Measurements from ENCODE around the gene HEATR5B.
"Not testable (repeated sequence)": the region's sequence is repeated elsewhere in the genome, so short reads cannot be mapped to it uniquely, and the experiment has no call there.

Gene HEATR5B

DNA sequence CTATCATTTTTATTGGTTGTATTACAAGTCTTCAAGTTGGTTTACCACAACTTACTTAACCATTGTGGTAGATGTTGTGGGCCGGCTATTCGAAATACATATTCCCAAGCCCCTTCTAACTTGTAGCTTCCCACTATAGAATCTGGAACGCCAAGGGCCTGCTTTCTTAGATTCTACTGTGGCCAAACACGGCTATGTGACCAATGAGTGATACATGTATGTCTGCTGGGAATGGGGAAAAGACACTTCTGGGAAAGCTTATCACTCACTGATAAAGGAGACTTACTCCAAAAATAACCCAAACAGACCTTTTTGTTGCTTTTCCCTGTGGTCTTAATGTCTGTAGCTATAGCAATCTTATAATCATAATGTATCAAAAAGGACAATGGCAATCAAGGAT lies 142.3 kb downstream of the HEATR5B start:
- Histone ChIP-seq H4K20me1 (ENCODE audit: low read depth, low read length) (peaks cover 7% of the 10 kb centered on the region; the same call in 1 of the 2 replicates), H3K9ac (ENCODE audit: low read length) (no peak overlapping the region), H3K9me3 (ENCODE audit: insufficient read depth, low read length) (no peaks in the 10 kb centered on the region), H3F3A (ENCODE audit: insufficient read depth) (no peaks in the 10 kb centered on the region; the same call in 1 of the 2 replicates), H3K36me3 (ENCODE audit: low read length) (no peaks in the 10 kb centered on the region), H3K9me2 (replicated peaks; ENCODE audit: insufficient read depth, low read length) (no peaks in the 10 kb centered on the region), H3K27me3 (ENCODE audit: low read length) (no peaks in the 10 kb centered on the region), H3K27ac (ENCODE audit: low read depth, low read length) (no peak overlapping the region), H2AFZ (ENCODE audit: low read depth, low read length, severe bottlenecking) (no peak overlapping the region), H3K79me2 (ENCODE audit: insufficient read depth, low read length) (peaks cover 31% of the 10 kb centered on the region), H3K4me3 (ENCODE audit: insufficient read depth, low read length, poor library complexity, severe bottlenecking) (no peak overlapping the region), H3K4me2 (ENCODE audit: low read depth, low read length, poor library complexity, severe bottlenecking) (no peak overlapping the region)
- TF ChIP-seq, protein P1, sequence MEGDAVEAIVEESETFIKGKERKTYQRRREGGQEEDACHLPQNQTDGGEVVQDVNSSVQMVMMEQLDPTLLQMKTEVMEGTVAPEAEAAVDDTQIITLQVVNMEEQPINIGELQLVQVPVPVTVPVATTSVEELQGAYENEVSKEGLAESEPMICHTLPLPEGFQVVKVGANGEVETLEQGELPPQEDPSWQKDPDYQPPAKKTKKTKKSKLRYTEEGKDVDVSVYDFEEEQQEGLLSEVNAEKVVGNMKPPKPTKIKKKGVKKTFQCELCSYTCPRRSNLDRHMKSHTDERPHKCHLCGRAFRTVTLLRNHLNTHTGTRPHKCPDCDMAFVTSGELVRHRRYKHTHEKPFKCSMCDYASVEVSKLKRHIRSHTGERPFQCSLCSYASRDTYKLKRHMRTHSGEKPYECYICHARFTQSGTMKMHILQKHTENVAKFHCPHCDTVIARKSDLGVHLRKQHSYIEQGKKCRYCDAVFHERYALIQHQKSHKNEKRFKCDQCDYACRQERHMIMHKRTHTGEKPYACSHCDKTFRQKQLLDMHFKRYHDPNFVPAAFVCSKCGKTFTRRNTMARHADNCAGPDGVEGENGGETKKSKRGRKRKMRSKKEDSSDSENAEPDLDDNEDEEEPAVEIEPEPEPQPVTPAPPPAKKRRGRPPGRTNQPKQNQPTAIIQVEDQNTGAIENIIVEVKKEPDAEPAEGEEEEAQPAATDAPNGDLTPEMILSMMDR (IDR thresholded peaks at IDR 0.05; ENCODE audit: insufficient read depth, low read length, poor library complexity, severe bottlenecking), result no peak
- no peak for TF ChIP-seq EZH2phosphoT487 (conservative IDR thresholded peaks at IDR 0.05; ENCODE audit: low read length)

DNA sequence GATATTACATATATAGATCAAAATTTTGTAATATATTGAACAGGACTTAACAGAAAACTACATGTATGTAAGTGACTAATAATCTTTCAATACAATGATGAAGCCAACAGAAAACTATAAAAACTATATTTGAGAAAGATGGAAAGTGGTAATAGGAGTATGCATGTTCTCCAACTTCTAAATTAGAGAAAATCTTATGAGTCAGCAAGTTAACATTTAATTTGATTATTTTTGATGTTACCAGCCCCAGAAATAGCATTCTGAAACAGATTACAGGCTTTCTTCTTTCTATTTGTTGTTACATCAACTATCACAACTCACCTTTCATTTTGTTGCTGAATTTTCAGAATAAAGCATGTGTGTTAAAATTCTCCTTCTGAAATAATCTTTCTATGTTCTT lies 147.6 kb downstream of the HEATR5B start:
- H3K4me3 ChIP-seq (ENCODE audit: insufficient read depth, low read length, poor library complexity, severe bottlenecking); H3F3A ChIP-seq (ENCODE audit: insufficient read depth); H3K4me2 ChIP-seq (ENCODE audit: low read depth, low read length, poor library complexity, severe bottlenecking); H3K36me3 ChIP-seq (ENCODE audit: low read length); H3K9me2 ChIP-seq (replicated peaks; ENCODE audit: insufficient read depth, low read length); H2AFZ ChIP-seq (ENCODE audit: low read depth, low read length, severe bottlenecking); H3K27ac ChIP-seq (ENCODE audit: low read depth, low read length); H3K9me3 ChIP-seq (ENCODE audit: insufficient read depth, low read length); H3K9ac ChIP-seq (ENCODE audit: low read length); H4K20me1 ChIP-seq (ENCODE audit: low read depth, low read length); H3K27me3 ChIP-seq (ENCODE audit: low read length): not testable (repeated sequence)
- H3K79me2 ChIP-seq (ENCODE audit: insufficient read depth, low read length), result peaks cover 13% of the 10 kb centered on the region

DNA sequence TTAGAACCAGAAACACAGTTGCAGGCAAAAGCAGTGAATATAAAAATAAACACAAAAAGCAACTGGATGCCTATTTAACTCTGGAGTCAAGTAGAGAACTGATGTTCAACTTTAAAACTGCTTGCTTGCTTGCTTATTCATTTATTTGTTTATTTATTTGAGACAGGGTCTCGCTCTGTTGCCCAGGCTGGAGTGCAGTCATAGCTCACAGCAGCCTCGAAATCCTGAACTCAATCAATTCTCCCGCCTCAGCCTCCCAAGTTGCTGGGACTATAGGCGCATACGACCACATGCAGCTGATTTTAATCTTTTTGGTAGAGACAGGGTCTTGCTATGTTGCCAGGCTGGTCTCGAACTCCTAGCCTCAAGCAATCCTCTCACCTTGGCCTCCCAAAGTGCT lies 152.5 kb downstream of the HEATR5B start:
- not testable (repeated sequence) for H3F3A ChIP-seq (ENCODE audit: insufficient read depth); H3K9me2 ChIP-seq (replicated peaks; ENCODE audit: insufficient read depth, low read length); H2AFZ ChIP-seq (ENCODE audit: low read depth, low read length, severe bottlenecking); H3K9ac ChIP-seq (ENCODE audit: low read length); H3K79me2 ChIP-seq (ENCODE audit: insufficient read depth, low read length); H3K27me3 ChIP-seq (ENCODE audit: low read length); H3K4me3 ChIP-seq (ENCODE audit: insufficient read depth, low read length, poor library complexity, severe bottlenecking); H4K20me1 ChIP-seq (ENCODE audit: low read depth, low read length); H3K36me3 ChIP-seq (ENCODE audit: low read length); H3K9me3 ChIP-seq (ENCODE audit: insufficient read depth, low read length); H3K27ac ChIP-seq (ENCODE audit: low read depth, low read length); H3K4me2 ChIP-seq (ENCODE audit: low read depth, low read length, poor library complexity, severe bottlenecking)
